ENCODE results near the gene RYR3.

The RYR3 gene

DNA sequence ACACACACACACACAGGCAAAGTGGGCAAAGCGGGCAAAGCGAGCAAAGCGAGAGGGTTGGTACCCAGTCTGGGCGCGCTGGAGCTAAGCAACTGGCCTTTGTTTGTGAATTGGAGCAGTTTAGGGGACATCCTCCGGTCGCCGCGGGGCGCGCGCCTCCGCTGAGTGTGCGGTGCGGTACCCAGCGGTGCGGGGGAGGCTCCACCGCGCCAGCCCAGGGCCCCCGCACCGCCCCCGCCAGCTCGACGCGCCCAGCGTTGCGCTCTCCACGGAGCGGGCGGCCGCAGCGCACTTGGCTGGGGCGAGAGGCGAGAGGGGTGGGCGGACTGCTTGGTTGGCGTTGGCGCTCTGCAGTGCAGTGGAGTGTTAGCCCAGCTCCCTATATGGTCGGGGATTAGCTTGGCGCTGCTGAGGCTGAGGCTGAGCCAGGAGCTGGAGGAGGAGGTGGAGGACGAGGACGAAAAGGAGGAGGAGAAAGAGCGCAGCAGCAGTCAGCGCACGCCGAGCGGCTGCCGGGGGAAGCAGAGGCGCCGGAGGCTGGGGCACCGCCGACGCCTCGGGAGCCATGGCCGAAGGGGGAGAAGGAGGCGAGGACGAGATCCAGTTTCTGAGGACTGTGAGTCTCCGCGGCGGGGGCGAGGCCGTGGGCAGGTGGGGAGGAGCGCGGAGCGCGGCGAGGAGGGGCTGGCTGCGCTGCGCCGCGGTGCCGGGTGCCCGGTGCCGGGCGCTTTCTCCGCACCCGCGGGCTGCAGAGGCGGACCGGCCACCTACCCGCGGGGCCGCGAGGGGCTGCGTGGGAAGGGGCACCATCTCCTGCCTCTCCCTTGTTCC lies at the start of gene RYR3:
TSS of gene RYR3 (plus strand) at position 487 of the 831 bp plus-strand sequence. CDS start at position 566, 79 bp downstream.
- FAIRE-seq (no peak), DNase-seq (ENCODE audit: low spot score) (no peak)

DNA sequence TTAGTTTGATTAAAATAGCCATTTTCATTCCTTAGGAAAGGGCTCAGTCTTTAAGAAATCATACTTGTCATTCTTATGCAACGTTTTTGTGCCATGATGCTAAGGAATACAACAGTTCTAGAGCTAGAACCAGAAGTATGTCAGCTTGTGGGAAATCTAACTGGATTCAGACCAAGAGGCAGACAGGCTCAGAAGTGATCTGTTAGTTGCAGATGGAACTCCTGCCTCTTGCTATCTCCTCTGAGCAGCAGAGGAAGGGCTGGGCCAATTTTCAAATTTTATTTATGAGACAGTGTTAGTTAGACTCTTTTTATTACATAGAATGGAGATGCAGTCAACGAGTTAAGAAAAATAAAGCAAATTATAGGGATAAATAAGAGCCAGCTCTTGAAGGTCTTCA lies 48.5 kb upstream of the RYR3 start:
- FAIRE-seq (no peak), DNase-seq (ENCODE audit: low spot score) (no peak)

- DNase-seq (ENCODE audit: low spot score): no peak
- no peak for FAIRE-seq
These were observed 33.1 kb upstream of the RYR3 start for GRCh38 chr15:33277689-33278088.

GRCh38 chr15:33278816-33279612 lies 31.8 kb upstream of the RYR3 start:
- FAIRE-seq (peak; percentile 94), DNase-seq (ENCODE audit: low spot score) (peak; percentile 93)

GRCh38 chr15:33279613-33280205 lies 31.1 kb upstream of the RYR3 start:
- FAIRE-seq (peak; percentile 87), DNase-seq (ENCODE audit: low spot score) (peak; percentile 75)

DNA sequence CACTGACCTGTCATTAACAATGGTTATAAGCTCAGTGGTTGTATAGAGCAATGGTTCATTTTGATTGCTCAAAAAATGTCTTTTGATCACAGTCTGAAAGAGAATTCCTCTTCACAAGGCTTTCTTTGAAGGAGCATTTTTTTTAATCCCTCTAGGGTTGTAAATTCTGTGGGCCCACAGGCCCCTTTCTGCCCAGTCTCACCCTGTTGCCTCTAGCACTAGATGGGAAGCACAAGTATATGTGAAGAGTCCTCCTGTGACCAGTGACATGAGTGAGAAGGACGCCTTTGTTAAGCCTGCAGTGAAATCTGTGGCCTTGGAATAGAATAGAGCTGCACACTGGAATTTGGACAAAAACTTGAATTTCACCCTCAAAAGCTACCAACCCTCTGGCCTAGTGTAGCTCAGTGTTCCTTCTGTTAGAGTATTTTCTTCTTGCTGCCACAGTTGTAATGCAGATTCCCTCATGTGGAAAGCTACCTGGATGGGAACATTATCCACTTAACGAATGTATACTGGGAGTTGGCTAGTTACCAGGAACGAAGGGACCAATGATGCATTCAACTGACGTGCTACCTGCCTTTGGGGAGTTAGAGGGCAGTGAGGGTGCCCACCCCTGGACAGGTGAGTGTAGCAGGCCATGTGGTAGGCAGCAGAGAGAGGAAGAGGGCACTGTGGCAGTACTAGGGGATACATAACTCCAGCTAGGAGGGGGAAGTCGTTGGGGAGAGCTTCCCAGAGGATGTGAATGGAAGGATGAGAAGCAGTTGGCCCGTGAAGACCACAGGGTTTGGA lies 28.3 kb upstream of the RYR3 start:
- DNase-seq (ENCODE audit: low spot score): no peak
- no peak for FAIRE-seq

DNA sequence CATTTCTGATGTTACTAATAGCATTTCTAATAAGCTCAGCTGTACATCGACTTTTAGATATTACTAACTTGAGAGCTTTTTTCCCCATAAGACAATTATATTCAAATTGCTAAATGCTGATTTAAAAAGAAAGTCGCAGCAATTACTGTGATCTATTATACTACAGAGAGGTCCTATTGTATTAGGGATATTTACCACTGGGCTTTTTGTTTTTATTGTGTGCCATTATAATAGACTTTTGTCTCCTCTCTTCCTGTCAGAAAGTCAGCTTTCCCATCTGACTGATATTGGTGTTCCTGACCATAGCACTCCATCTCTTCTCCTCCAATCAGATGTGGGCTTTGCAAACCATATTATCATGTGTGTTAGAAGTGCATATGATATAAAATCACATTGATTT lies 27.2 kb upstream of the RYR3 start:
- no peak for DNase-seq (ENCODE audit: low spot score)
- FAIRE-seq: no peak

DNA sequence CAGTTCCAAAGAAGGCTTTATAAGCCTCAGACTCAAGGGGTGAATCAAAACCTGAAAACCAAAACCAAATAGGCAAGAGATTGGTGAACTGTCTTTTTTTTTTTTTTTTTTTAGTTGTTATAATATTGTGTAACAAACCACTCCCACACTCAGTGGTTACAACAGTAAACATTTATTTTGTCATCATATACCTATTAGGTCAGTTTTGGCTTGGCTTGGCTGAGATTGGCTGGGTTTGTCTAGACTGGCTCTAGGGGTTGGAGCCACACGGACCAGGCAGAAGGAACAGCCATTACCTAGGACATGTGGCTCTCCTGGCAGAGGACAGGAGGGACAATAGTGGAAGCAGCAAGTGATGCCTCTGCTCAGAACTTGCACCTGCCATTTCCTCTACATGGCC lies 26.4 kb upstream of the RYR3 start:
- DNase-seq (ENCODE audit: low spot score) (no peak), FAIRE-seq (no peak)

GRCh38 chr15:33292717-33293307 lies 18.0 kb upstream of the RYR3 start:
- FAIRE-seq: peak; percentile 79

GRCh38 chr15:33293713-33294334 lies 16.9 kb upstream of the RYR3 start:
- peak; percentile 48 for DNase-seq (ENCODE audit: low spot score)
- FAIRE-seq: no peak

More at GRCh38 chr15:33292717-33293307, 18.0 kb upstream of the RYR3 start:
- DNase-seq (ENCODE audit: low spot score): peak; percentile 35

- FAIRE-seq (no peak), DNase-seq (ENCODE audit: low spot score) (no peak)
These were observed 14.7 kb upstream of the RYR3 start for GRCh38 chr15:33296050-33296449.

DNA sequence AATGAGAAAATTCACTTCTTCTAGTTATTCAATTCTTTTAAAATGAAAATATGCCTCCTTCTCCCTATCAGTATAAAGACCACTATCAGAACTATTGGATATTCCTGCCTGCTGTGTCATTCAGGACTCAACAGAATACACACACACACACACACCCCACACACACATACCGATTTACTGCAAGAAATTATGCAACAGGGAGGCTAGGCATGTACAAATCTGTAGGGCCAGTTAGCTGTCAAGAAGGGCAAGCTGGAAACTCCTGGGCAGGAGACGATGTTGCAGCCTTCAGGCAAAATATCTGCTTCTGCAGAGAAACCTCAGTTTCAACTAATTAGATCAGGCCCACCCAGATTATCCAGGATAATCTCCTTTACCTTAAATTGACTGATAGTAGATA lies 13.9 kb upstream of the RYR3 start:
- FAIRE-seq: no peak
- DNase-seq (ENCODE audit: low spot score): no peak

DNA sequence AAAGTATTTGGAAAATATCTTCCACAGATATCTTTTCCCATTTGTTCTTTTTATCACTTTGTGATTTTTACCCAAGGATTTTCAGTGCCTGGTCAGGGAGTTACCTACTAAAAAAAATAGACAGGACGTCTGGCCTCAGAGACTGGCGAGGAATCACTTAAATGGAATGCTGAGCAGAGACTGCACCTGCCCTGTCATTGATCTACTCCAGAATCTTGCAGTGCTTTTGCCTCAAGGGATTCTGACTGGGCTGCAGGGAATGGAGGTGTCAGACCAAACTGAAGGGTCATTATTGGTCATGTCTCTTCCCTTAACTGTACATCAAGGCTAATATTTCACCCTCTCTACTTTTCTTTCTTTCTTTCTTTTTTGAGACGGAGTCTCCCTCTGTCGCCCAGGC lies 12.1 kb upstream of the RYR3 start:
- FAIRE-seq (no peak), DNase-seq (ENCODE audit: low spot score) (no peak)

DNA sequence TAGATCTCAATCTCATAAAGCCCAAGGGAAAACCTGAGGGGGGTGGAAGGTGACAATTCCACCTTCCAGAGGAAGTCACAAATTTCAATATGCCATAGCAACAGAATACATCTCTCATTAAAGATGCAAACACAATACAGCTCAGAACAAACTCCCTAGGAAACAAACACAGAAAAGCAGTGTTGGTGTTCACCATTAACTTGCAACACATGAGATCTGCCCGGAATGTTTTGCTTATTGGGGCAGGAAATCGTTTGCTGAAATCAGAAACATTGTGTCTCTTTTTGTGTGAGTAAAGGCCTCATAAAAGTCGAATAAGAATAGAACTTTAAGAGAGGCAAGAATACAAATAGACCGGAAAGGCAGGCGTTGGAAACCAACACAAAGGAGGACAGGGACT lies 5.8 kb upstream of the RYR3 start:
- no peak for DNase-seq (ENCODE audit: low spot score)
- no peak for FAIRE-seq

DNA sequence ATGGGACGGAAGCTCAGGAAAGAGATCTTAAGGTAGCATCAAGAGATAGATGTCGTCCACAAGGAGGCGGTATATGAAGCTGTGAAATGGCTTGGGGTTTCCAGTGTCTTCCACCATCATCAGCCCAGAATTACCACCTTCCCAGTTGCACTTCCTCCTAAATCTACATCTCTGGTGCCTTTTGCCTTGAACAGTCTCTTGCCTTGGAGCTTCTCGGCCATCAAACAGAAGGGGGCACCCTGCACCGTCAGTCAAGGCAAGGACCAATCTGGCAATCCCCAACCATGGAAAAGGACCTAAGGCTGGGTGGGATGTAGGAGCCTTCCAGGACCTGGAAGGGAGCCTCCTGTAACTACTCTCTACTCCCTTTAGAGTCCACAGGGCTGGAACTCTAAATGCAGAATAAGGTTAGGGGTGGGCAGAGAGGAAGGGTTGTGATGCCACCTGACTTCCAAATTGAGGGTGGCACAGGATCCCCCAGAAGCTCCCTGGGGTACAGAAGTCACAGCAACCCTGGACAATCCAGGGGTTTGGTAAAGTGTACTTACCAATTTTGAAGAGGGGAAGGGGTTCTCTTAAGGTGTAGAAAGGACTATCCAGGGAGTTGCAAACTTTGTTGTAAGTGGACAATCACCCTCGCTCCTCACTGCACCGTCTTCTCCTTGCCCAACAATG lies 1.0 kb upstream of the RYR3 start:
- FAIRE-seq: no peak
- no peak for DNase-seq (ENCODE audit: low spot score)

- DNase-seq (ENCODE audit: low spot score) (no peak), FAIRE-seq (no peak)
These were observed 675 bp downstream of the RYR3 start for GRCh38 chr15:33311312-33311971.

- DNase-seq (ENCODE audit: low spot score) (no peak), FAIRE-seq (no peak)
These were observed 2.7 kb downstream of the RYR3 start for GRCh38 chr15:33313491-33313890.

- DNase-seq (ENCODE audit: low spot score) (no peak), FAIRE-seq (no peak)
These were observed 3.3 kb downstream of the RYR3 start for GRCh38 chr15:33314069-33314468.

DNA sequence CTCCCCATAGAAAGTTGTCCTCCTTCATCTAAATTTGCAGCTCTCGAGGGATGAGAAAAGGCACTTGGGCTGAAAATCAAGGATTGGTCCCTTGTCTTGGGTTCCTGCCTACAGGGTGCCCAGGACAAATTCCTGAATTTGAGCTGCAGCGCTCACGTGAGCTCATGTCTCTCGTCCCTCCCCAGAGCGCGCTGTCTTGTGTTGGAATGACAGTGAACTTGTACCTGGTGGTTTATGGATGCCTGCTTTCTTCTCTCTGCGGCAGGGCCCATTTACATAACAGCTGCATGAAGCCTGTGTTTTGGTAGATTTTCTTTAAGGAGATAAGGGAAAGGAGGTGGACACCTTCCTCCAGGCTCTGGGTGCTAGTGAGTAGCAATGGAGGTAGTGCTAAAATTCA lies 4.3 kb downstream of the RYR3 start:
- no peak for DNase-seq (ENCODE audit: low spot score)
- no peak for FAIRE-seq
